Measurements from ENCODE around the gene SFT2D3.

SFT2D3 gene

DNA sequence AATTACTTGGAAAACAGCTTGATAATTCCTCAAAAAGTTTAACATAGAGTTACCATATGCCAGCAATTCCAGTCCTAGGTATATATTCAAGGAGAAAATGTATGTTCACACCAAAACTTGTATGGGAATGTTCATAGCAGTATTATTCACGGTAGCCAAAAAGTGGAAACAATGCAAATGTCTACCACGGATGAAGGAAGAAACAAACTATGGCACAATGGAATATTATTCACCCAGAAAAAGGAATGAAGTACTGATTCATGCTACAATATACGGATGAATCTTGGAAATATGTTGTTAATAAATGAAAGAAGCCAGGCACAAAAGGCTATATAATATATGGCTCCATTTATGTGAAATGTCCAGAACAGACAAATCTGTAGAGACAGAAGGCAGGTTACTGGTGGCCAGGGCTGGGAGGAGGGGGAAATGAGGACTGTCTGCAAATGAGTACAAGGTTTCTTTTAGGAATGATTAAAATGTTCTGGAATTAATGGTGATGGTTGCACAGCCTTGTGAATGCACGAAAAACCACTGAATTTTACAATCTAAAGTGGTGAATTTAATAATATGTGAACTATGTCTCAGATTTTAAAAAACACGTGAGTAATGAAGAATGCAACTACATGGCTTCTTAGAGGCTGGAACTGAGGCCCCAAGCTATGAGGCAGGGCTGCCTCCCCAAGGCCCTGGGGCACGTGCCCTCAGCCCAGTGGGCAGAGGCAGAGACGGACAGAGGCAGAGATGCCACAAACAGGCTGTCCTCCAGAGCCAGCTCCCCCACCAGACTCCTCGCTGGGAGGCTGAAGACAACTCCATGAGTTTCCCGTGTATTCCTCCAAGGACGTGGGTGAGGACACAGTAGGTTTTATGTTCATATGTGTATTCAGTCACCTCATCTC lies 31.0 kb upstream of the SFT2D3 start:
- Histone ChIP-seq H3K27ac (no peak overlapping the region), H3K27me3 (peaks cover 30 to 47% (median 44%) of the 10 kb centered on the region in 11 experiments), H3K9me3 (replicated peaks in 1 of 11) (peaks cover 0 to 12% (median 4%) of the 10 kb centered on the region in 11 experiments; a peak in 11 of 22 replicates), H3K4me3 (no peak overlapping the region), H3K9ac (no peak overlapping the region), H3K4me1 (peaks cover 14 to 28% (median 18%) of the 10 kb centered on the region in 10 experiments), H3K4me2 (no peak overlapping the region), H4K20me1 (peaks cover 0 to 33% (median 17%) of the 10 kb centered on the region in 11 experiments; a peak in 15 of 22 replicates), H3K36me3 (peaks cover 0 to 2% (median 0%) of the 10 kb centered on the region in 11 experiments; a peak in 1 of 22 replicates)
- TF ChIP-seq Cebpa-rat (IDR thresholded peaks at IDR 0.05), result no peak

DNA sequence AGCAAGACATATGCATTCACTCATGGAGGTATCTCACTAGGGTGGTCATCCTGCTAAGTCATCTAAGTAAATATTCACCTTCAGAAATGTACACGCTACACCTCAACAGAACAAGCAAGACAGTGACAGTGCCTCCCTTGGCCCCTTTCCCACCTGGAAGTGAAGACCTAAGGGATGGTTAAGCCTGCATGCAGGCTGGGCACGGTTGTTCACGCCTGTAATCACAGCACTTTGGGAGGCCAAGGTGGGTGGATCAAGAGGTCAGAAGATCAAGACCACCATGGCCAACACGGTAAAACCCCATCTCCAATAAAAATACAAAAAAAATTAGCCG lies 30.4 kb upstream of the SFT2D3 start:
- Histone ChIP-seq H3K4me3 (no peak overlapping the region), H3K9ac (no peak overlapping the region), H4K20me1 (peaks cover 0 to 38% (median 20%) of the 10 kb centered on the region in 11 experiments; a peak in 15 of 22 replicates), H3K4me1 (peaks cover 19 to 30% (median 24%) of the 10 kb centered on the region in 10 experiments), H3K36me3 (no peaks in the 10 kb centered on the region), H3K27me3 (peaks cover 30 to 47% (median 44%) of the 10 kb centered on the region in 11 experiments), H3K4me2 (no peak overlapping the region), H3K9me3 (replicated peaks in 1 of 11) (peaks cover 0 to 12% (median 0%) of the 10 kb centered on the region in 11 experiments; a peak in 5 of 22 replicates), H3K27ac (no peak overlapping the region)
- TF ChIP-seq Cebpa-rat (IDR thresholded peaks at IDR 0.05), result no peak

DNA sequence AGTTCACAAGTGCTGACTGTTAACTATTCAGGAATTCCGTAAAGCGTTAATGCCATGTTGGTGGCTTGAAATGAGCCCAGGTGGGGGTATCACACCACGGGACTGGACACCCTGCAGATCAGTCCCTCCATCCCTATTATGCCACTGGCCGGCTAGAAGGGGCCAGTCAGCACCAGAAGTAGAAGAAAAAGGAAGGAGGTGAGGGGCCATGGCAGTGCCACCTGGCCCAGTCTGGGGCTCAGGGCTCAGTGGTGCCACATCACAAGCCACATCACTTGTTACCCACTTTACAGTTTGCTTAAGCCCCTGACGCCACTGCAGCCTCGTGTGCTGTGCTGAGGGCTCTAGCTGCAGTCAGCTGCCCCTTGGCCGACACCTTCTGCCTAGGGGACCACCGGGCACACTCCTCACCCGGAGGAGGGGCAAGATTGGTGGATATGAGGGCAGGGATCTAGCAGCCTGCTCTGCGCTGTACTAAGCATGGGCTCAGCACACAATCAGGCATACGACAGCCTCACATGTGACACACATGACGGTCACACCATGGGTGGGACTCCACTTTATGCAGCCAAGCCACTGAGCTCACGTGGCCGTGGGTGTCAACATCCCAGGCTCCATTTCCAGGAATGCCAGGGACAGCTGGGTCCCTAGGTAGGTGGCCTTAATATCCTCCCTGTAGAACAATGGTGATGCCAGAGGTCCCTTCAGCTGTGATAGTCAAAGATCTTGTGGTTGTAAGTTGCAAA lies 29.6 kb upstream of the SFT2D3 start:
- no peak overlapping the region for H3K9ac ChIP-seq
- H3K4me2 ChIP-seq, result peak overlapping the region in 1 of 11 experiments; percentile 15; a peak in 1 of 22 replicates
- peaks cover 19 to 31% (median 25%) of the 10 kb centered on the region in 10 experiments for H3K4me1 ChIP-seq
- peaks cover 0 to 40% (median 23%) of the 10 kb centered on the region in 11 experiments; a peak in 15 of 22 replicates for H4K20me1 ChIP-seq
- no peak overlapping the region for H3K4me3 ChIP-seq
- H3K27me3 ChIP-seq, result peaks cover 33 to 47% (median 44%) of the 10 kb centered on the region in 11 experiments
- no peak for TF ChIP-seq Cebpa-rat (IDR thresholded peaks at IDR 0.05)
- peaks cover 0 to 12% (median 0%) of the 10 kb centered on the region in 11 experiments; a peak in 5 of 22 replicates for H3K9me3 ChIP-seq (replicated peaks in 1 of 11)
- H3K36me3 ChIP-seq, result no peaks in the 10 kb centered on the region
- no peak overlapping the region for H3K27ac ChIP-seq

- no peak overlapping the region for H3K9ac ChIP-seq
- H3K27me3 ChIP-seq, result peaks cover 42 to 52% (median 49%) of the 10 kb centered on the region in 11 experiments
- no peak for TF ChIP-seq Cebpa-rat (IDR thresholded peaks at IDR 0.05)
- H4K20me1 ChIP-seq, result peaks cover 0 to 46% (median 25%) of the 10 kb centered on the region in 11 experiments; a peak in 15 of 22 replicates
- peaks cover 19 to 31% (median 25%) of the 10 kb centered on the region in 10 experiments for H3K4me1 ChIP-seq
- peak overlapping the region in 5 of 11 experiments; percentile 12 to 99 (median 23); a peak in 6 of 22 replicates for H3K4me2 ChIP-seq
- no peak overlapping the region for H3K27ac ChIP-seq
- no peaks in the 10 kb centered on the region for H3K36me3 ChIP-seq
- H3K4me3 ChIP-seq, result no peak overlapping the region
- H3K9me3 ChIP-seq (replicated peaks in 1 of 11), result peaks cover 0 to 12% (median 0%) of the 10 kb centered on the region in 11 experiments; a peak in 4 of 22 replicates
Observed at GRCh38 chr2:127672341-127673224, 28.7 kb upstream of the SFT2D3 start.

DNA sequence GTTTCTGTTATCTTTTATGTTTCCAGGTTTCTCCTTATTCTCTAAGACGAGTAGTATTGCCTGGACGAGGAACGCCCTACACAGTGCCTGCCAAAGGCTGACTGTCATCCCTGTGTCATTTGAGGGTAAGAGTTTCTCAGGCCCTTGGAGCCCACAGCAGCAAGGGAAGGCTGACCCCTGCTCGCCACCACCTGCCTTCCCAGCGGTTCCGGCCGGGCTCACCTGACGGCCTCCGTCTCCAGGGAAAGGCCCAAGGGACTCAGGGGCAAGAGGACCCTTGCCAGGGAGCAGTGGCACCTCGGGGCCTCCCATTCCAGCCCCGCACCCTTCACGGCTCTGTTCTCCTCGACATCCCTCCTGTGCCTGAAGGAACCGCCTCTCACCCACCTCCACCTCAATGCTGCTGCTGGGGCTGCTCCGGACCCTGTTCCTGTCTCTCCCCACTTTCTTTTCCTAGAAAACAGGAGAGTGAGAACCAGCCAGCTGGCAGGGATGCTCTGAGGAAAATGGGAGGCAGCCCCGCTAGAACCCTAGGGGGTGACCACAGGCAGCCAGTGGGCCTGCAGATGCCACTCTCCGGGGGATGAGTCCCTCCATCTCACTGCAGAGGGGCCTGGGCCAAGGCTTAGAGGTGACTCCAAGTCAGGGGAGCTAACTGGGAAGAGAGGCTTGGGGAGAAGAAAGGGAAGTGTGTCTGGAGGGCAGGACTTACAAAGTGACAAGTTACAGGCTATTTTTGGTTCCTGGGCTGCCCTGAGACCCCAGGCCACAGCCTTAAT lies 27.8 kb upstream of the SFT2D3 start:
- H3K9ac ChIP-seq, result 0 out of 22 replicates have a peak overlapping the region, but pooled peaks of 1 of the 11 experiments have one; percentile 75
- no peaks in the 10 kb centered on the region for H3K36me3 ChIP-seq
- H3K27me3 ChIP-seq, result peaks cover 51 to 61% (median 58%) of the 10 kb centered on the region in 11 experiments
- peak overlapping the region in 1 of 10 experiments; percentile 60; a peak in 2 of 20 replicates for H3K4me3 ChIP-seq
- peaks cover 0 to 49% (median 25%) of the 10 kb centered on the region in 11 experiments; a peak in 15 of 22 replicates for H4K20me1 ChIP-seq
- peaks cover 19 to 36% (median 26%) of the 10 kb centered on the region in 10 experiments for H3K4me1 ChIP-seq
- H3K9me3 ChIP-seq (replicated peaks in 1 of 11), result peaks cover 0 to 6% (median 0%) of the 10 kb centered on the region in 11 experiments; a peak in 3 of 22 replicates
- H3K27ac ChIP-seq, result no peak overlapping the region
- no peak for TF ChIP-seq Cebpa-rat (IDR thresholded peaks at IDR 0.05)
- H3K4me2 ChIP-seq, result peak overlapping the region; percentile 95 to 100 (median 97); a peak in 21 of 22 replicates

DNA sequence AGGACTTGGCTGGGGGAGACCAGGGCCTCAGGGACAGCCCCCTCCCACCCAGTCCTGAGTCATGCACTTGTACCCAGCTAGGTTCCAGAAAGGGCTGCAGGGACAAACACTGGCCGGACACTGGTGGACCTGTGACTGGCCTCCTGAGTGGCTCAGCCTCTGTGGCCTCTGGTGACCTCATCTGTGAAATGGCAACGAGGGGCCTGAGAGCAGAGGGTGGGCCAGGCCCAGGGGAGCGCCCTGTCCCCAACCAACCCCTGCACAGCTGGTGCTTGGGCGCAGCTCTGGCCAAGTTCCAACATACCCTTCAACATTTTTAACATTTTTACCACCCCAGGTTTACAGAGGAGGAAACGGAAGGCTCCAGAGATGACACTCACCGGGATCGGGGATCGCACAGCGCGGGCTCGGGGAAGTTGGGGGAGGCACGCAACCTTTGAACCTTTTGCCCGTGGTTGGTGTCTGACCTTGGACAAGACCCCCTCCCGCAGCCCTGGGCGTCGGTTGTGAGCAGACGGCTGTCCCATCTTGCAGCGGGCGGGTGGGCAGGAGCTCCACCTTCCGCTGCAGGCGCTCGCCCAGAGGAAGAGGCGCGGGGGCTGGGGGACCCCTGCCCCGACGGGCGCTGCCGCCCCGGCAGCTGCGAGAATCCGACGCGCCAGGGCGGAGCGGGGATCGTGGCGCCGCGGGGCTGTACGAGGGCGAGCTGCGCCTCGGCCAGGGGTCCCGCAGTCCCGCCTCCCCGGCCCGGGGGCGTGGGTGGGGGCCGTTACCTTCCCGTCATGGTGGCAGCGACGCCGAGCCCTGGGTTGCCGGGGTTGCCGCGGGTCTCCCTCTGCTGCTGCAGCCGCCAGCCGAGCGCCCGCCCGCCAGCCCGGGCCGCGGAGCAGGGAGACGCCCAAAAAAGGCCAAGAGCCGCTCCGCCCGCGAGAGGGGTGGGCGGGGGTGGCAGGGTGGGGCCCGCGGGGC lies 26.8 kb upstream of the SFT2D3 start:
- Histone ChIP-seq H3K4me3 (peak overlapping the region; percentile 46 to 73 (median 61)), H3K9me3 (replicated peaks in 1 of 11) (no peaks in the 10 kb centered on the region), H3K9ac (peak overlapping the region; percentile 39 to 75 (median 65); a peak in 20 of 22 replicates), H3K4me2 (peak overlapping the region; percentile 95 to 100 (median 97)), H3K27ac (no peak overlapping the region), H3K27me3 (peaks cover 57 to 71% (median 65%) of the 10 kb centered on the region in 11 experiments), H3K36me3 (no peaks in the 10 kb centered on the region), H4K20me1 (peaks cover 0 to 53% (median 27%) of the 10 kb centered on the region in 11 experiments; a peak in 15 of 22 replicates), H3K4me1 (peaks cover 27 to 47% (median 36%) of the 10 kb centered on the region in 10 experiments)
- no peak for TF ChIP-seq Cebpa-rat (IDR thresholded peaks at IDR 0.05)

Measured in BLaER1 treated with 17β-estradiol and CSF1 and Interleukin-3, amounts not matched to agents 10 nM and 100 nM (cell line).